ENCODE data around the gene DUS2. TPM values are rescaled to one million over a fixed set of nuclear protein-coding genes. Genes with fewer than 3 reads are reported as not detected.
"Not testable (repeated sequence)": the region's sequence is repeated elsewhere in the genome, so short reads cannot be mapped to it uniquely, and the experiment has no call there.

Gene DUS2
- polyA plus RNA-seq (2012; ENCODE audit: insufficient read depth, insufficient read length): 30.2 TPM

- DNase-seq (ENCODE audit: low read depth, low spot score): peak; percentile 93
- H3K4me3 ChIP-seq (ENCODE audit: low read length): peak within 1 kb of the TSS; percentile 99
Observed at GRCh38 chr16:68022728-68023537, at the start of gene DUS2, which contains the start of gene DDX28. DUS2 (plus strand) TSS chr16:68023284; CDS start chr16:68038024, 14,740 bp downstream. DDX28 (minus strand) TSS chr16:68023232; CDS start chr16:68023202, 30 bp downstream.

GRCh38 chr16:67975321-67976105 lies 47.6 kb upstream of the DUS2 start:
- H3K4me3 ChIP-seq (ENCODE audit: low read length): no peak overlapping the region

GRCh38 chr16:67976205-67976604 lies 46.9 kb upstream of the DUS2 start:
- no peak overlapping the region for H3K4me3 ChIP-seq (ENCODE audit: low read length)
- no peak for DNase-seq (ENCODE audit: low read depth, low spot score)

More at GRCh38 chr16:67975321-67976105, 47.6 kb upstream of the DUS2 start:
- DNase-seq (ENCODE audit: low read depth, low spot score): no peak

- H3K4me3 ChIP-seq (ENCODE audit: low read length): no peak overlapping the region
- DNase-seq (ENCODE audit: low read depth, low spot score): no peak
Observed at GRCh38 chr16:67977005-67977404, 46.1 kb upstream of the DUS2 start.

GRCh38 chr16:67977469-67978227 lies 45.4 kb upstream of the DUS2 start:
- no peak for DNase-seq (ENCODE audit: low read depth, low spot score)
- no peak overlapping the region for H3K4me3 ChIP-seq (ENCODE audit: low read length)

- DNase-seq (ENCODE audit: low read depth, low spot score): no peak
- no peak within 1 kb of the TSS for H3K4me3 ChIP-seq (ENCODE audit: low read length)
Observed at GRCh38 chr16:67979955-67980678, 43.0 kb upstream of the DUS2 start, which contains the start of gene DPEP3. DPEP3 (minus strand) TSS chr16:67980499; CDS start chr16:67980380, 119 bp downstream.

GRCh38 chr16:67982011-67982696 lies 40.9 kb upstream of the DUS2 start:
- no peak for DNase-seq (ENCODE audit: low read depth, low spot score)
- no peak overlapping the region for H3K4me3 ChIP-seq (ENCODE audit: low read length)

GRCh38 chr16:67986949-67987348 lies 36.1 kb upstream of the DUS2 start:
- no peak for DNase-seq (ENCODE audit: low read depth, low spot score)
- H3K4me3 ChIP-seq (ENCODE audit: low read length): no peak overlapping the region

- no peak for DNase-seq (ENCODE audit: low read depth, low spot score)
- no peak overlapping the region for H3K4me3 ChIP-seq (ENCODE audit: low read length)
Observed at GRCh38 chr16:67987460-67988160, 35.5 kb upstream of the DUS2 start.

- no peak for DNase-seq (ENCODE audit: low read depth, low spot score)
- no peak overlapping the region for H3K4me3 ChIP-seq (ENCODE audit: low read length)
Observed at GRCh38 chr16:67988675-67989074, 34.4 kb upstream of the DUS2 start.

- H3K4me3 ChIP-seq (ENCODE audit: low read length): no peak overlapping the region
- DNase-seq (ENCODE audit: low read depth, low spot score): no peak
Observed at GRCh38 chr16:67989322-67990017, 33.6 kb upstream of the DUS2 start.

GRCh38 chr16:67990018-67990386 lies 33.1 kb upstream of the DUS2 start:
- DNase-seq (ENCODE audit: low read depth, low spot score): no peak
- H3K4me3 ChIP-seq (ENCODE audit: low read length): no peak overlapping the region

- no peak overlapping the region for H3K4me3 ChIP-seq (ENCODE audit: low read length)
- no peak for DNase-seq (ENCODE audit: low read depth, low spot score)
Observed at GRCh38 chr16:67992661-67993206, 30.4 kb upstream of the DUS2 start.

- H3K4me3 ChIP-seq (ENCODE audit: low read length): peak overlapping the region; percentile 38
- DNase-seq (ENCODE audit: low read depth, low spot score): peak; percentile 69
Observed at GRCh38 chr16:67993207-67994039, 29.7 kb upstream of the DUS2 start.

GRCh38 chr16:67994040-67994408 lies 29.1 kb upstream of the DUS2 start:
- H3K4me3 ChIP-seq (ENCODE audit: low read length): not testable (repeated sequence)
- DNase-seq (ENCODE audit: low read depth, low spot score): peak; percentile 34

GRCh38 chr16:67995423-67995822 lies 27.7 kb upstream of the DUS2 start:
- no peak overlapping the region for H3K4me3 ChIP-seq (ENCODE audit: low read length)
- DNase-seq (ENCODE audit: low read depth, low spot score): no peak

Measured in Jurkat, Clone E6-1 (cell line).